Smooth muscle cell of the brain vasculature (primary cell): ENCODE measurements around the gene GRAP.
"Not testable (repeated sequence)": the region's sequence is repeated elsewhere in the genome, so short reads cannot be mapped to it uniquely, and the experiment has no call there.

ENCODE experiments used
- DNase-seq: peaks from one replicate; pipeline ENCODE4 v3.0.0-alpha.2; 2012; ENCODE audit warnings: low read depth, low spot score

GRAP gene

GRCh38 chr17:19046782-19047375, at the start of gene GRAP:
TSS of gene GRAP (minus strand) at chr17:19046957. CDS start at chr17:19046926, 31 bp downstream.
- DNase-seq: not testable (repeated sequence)

- not testable (repeated sequence) for DNase-seq
Observed at GRCh38 chr17:19093684-19094438, 47.1 kb upstream of the GRAP start.

GRCh38 chr17:19092737-19093683, 46.3 kb upstream of the GRAP start:
- DNase-seq: not testable (repeated sequence)

- not testable (repeated sequence) for DNase-seq
Observed at GRCh38 chr17:19090058-19090772, 43.5 kb upstream of the GRAP start.

- not testable (repeated sequence) for DNase-seq
Observed at GRCh38 chr17:19088804-19089685, 42.3 kb upstream of the GRAP start.

- DNase-seq: not testable (repeated sequence)
Observed at GRCh38 chr17:19077386-19077785, 30.6 kb upstream of the GRAP start.

GRCh38 chr17:19076398-19077192, 29.8 kb upstream of the GRAP start:
- DNase-seq: not testable (repeated sequence)

GRCh38 chr17:19070318-19071168, 23.8 kb upstream of the GRAP start:
- not testable (repeated sequence) for DNase-seq

GRCh38 chr17:19064378-19064777, 17.6 kb upstream of the GRAP start:
- DNase-seq: not testable (repeated sequence)

GRCh38 chr17:19063326-19063956, 16.7 kb upstream of the GRAP start:
- DNase-seq: not testable (repeated sequence)

GRCh38 chr17:19062718-19063325, 16.1 kb upstream of the GRAP start:
- not testable (repeated sequence) for DNase-seq

GRCh38 chr17:19062009-19062717, 15.4 kb upstream of the GRAP start:
- DNase-seq: not testable (repeated sequence)

GRCh38 chr17:19055447-19055846, 8.7 kb upstream of the GRAP start:
- DNase-seq: not testable (repeated sequence)

- not testable (repeated sequence) for DNase-seq
Observed at GRCh38 chr17:19048826-19049225, 2.1 kb upstream of the GRAP start.

GRCh38 chr17:19047510-19047909, 753 bp upstream of the GRAP start:
- DNase-seq: not testable (repeated sequence)

- not testable (repeated sequence) for DNase-seq
Observed at GRCh38 chr17:19044643-19045042, 2.1 kb downstream of the GRAP start.

- DNase-seq: not testable (repeated sequence)
Observed at GRCh38 chr17:19043032-19043431, 3.7 kb downstream of the GRAP start.
